Peyer's patch (tissue), 4 donors: Measurements from ENCODE around the gene TTC34.

Experiments used
- CTCF ChIP-seq, 6 experiments: fragments of 450-650 bp in 4 of 6; fragments of 200-600 bp in 2 of 6; sonication (generic) in 1 of 6; IDR thresholded peaks; one replicate each; pipeline ENCODE4 v1.5.1; 2017 to 2019; ENCODE audit warnings: antibody characterized with exemption in 6 of 6, mild to moderate bottlenecking in 3 of 6, moderate library complexity in 1 of 6
- POLR2A ChIP-seq, 2 donors: fragments of 450-650 bp; IDR thresholded peaks; one replicate each; pipeline ENCODE4 v1.5.1; 2017; ENCODE audit warnings: antibody characterized with exemption in 2 of 2, mild to moderate bottlenecking in 2 of 2, moderate library complexity in 2 of 2

- TF ChIP-seq CTCF (IDR thresholded peaks at IDR 0.05) (peak in 4 of 6 experiments; percentile 38 to 64 (median 59)), POLR2A (IDR thresholded peaks at IDR 0.05) (no peak)
These were observed 20.6 kb upstream of the TTC34 start for GRCh38 chr1:2821966-2822620.
